Stimulated activated CD4-positive, alpha-beta T cell treated with anti-CD3 and anti-CD28 coated beads, Interleukin-2, amount 100 ng/mL, for 4 hours (primary cell): ENCODE data around the gene TULP1.
A peak's percentile ranks its signal among the peaks of the same experiment; 100 is the strongest.

ENCODE experiments used
- DNase-seq: peaks from one replicate; pipeline ENCODE4 v3.0.0-alpha.2; 2020; ENCODE audit warnings: low read depth

TULP1 gene

DNA sequence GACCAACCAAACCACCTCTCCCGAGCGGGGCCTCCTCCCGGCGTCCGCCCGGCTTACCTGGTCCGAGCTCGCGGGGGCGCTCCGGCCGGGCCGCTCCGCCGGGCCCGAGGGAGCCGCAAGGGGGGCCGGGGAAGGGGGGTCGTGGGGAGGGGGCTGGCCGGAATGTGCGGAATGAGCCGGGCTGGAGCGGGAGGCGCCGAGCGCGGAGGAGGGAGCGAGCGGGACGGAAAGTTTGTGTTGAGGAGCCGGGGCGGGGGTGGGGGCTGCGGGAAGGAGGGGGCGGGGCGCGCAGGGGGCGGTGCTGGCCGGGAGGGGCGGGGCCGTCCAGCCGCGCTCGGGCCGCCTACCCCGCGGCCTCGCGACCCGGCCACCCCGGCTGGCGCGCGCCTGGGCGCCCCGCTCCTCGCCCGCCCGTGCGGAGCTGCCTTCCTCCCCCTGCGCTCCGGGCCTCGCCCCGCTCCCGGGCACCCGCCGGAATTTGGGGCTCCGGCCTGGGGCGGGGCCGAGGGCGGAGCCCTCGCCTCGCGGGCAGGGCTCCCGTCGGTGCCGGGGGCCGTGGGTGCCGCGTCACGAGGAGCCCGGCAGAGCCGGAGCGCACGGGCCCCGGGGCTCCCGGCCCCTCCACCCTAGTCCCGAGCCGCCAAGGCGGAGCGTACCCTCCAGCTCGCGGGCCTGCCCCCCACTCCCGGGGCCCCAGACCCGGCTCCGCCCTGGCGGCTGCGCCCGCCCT lies 15.7 kb downstream of the TULP1 start, which contains the start of gene TEAD3:
TEAD3 (minus strand) TSS at position 239 of the 730 bp plus-strand sequence.
- peak; percentile 38 for DNase-seq

DNA sequence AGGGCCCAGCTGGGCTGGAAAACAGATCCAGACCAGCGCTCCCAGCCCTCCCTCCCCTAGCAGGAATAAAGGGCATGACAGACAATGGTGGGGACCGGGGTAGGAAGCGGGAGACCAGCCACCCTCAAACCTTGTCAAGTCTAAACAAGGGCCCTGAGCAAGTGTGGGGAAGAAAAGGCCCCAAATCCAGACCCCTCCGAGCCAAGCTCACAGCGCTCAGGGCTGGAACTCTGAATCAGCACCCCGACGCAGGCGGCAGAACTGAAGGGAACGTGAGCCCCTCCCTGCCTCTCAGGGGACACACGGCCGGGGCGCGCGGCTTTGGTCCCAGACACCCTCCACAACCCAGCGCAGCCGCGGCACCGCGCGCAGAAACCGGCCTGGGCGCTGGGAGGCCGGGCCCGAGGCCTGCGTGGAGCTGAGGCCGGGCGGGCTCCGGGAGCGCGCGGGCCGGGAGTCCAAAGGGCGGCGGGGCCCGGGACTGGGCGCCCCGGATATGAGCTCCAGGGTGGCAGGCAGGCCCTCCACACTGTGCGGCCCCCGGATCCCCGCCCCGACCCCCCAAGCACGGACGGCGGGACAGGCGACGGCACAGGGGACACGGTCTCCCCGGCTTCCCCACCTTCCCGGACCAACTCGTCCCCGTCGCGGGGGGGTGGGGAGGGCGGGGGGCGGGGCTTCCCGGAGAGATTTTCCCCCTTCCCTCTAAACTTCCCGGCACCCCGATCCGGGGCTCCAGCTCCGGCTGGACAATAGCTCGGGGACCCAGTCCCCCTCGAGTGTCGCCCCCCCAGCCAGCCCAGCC lies 16.5 kb downstream of the TULP1 start:
- no peak for DNase-seq

DNA sequence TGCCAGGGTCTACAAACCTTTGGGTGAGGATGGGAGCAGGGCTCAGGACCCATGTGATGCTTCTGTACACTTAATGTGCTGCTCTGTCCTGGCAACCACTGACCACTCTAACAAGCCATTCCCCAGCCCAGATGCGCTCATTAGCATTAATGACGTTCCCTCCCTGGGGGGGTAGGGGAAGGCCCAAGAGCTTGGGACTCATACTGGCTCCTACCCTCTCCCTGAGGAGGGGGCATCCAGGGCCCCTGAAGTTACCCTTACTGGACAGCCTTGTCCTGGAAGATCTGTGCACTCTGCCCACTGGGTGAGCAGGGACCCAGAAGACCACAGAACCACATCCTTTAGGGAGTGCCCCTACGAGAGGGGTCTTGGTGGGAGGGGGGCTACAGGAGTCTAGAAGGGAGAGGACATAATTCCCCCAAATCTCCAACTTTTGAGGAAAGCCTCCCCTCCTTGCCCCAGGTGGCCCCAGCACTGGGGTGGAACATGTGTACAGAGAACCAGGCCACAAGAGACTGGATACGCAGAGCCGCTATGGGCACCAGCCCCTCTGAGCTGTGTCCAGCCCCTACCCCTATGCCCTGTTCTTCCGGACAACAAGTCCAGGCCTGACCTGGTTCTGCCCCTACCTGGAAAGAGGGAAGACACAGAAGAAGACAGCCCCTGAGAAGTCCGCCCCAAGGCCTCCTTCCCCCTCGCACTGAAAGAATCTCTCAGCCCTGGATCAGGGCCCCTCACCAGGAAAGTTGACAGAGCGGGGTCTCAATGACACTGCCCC lies 17.2 kb downstream of the TULP1 start:
- no peak for DNase-seq

DNA sequence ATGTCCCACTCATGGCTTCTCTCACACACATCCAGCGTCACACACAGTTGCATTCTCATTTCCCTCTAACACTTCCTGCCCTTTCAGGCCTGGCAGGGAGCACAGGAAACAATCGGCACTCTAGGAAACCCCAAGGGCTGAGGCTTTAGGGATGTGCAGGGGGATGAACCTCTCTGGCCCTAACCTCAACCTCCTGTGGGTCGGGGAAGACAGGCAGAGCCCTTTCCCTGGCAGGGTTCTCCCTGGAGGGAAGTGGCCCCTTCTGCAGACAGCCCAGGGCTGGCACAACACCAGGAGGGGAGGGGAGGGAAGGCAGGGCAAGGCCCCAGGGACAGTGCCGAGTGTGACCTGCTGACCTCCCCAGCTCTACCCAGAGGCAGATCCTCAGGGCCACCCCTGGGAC lies 18.5 kb downstream of the TULP1 start:
- DNase-seq = no peak

DNA sequence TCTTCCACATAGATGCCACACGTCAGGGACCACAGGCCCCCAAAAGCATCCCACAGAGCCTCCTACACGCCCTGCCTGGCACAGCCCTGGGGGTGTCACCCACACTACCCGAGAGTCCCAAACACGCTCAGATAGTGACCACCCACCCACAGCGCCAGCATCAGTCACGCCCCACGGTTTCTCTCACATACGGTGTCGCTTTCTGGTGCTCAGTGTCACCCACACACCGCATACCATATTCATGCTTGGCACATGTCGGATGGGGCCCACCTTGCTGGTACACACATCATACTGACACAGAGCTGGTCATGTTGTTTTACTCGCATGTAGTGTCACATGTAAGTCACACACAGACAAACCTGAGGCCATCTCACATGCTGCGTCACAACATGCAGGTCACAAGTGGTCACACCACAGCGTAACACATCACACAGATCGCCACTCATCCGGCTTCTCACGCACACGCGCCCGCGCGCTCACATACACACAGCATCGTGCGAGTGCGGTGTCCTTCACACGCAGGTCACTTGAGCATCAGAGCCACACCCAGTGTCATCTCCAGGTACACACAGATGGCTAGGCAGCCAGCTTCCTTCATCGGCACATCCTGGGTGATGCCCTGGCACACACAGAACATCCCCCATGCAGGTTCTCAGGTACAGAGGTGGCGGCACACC lies 19.3 kb downstream of the TULP1 start:
- no peak for DNase-seq

DNA sequence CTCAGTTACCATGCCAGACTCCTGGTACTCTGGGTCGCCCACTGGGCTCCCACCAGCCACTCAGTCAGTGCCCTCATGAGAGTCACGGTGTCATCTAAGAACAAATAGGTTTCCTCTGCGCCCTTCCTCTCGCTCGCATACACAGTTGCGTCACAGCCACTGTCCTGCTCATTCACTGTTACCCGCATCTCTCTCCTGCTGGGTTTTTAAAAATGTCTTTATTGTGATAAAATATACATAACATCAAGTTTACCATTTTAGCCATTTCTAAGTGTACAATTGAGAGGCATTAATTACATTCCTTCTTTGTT lies 19.8 kb downstream of the TULP1 start:
- DNase-seq = no peak

DNA sequence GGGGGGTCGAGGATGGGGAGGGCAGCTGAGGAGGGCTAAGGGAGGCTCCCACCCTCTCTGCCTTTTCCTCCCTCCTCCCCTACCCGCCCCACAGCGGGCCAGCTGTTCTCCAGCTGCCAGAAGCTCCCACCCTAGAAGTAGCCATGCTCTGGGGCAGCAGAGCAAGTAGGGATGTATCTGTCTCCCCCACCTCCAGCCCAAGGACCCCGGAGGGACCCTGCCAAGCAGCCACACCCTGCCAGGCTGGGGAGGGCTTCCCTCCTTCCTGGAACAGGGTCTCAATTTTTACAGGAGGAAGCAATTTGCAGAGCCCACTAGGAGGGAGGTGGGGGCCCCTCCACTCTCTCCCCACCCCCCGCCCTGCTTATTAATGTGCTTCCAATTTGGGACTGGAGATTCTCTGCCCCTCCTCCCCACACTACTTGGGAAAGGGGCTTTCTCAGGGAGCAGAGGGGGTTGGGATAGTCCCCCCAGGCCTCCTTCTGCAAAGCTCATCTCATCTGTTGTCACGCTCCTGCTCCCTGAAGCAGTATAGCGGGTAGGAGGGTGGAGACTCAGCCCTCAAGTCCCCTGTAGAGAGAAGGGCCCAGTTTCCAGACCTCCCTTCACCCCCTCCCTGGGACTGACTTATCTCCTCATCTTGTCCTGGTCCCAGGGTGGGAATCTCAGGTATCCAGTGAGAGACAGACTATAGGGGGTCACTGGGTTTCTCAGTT lies 20.3 kb downstream of the TULP1 start:
- no peak for DNase-seq

DNA sequence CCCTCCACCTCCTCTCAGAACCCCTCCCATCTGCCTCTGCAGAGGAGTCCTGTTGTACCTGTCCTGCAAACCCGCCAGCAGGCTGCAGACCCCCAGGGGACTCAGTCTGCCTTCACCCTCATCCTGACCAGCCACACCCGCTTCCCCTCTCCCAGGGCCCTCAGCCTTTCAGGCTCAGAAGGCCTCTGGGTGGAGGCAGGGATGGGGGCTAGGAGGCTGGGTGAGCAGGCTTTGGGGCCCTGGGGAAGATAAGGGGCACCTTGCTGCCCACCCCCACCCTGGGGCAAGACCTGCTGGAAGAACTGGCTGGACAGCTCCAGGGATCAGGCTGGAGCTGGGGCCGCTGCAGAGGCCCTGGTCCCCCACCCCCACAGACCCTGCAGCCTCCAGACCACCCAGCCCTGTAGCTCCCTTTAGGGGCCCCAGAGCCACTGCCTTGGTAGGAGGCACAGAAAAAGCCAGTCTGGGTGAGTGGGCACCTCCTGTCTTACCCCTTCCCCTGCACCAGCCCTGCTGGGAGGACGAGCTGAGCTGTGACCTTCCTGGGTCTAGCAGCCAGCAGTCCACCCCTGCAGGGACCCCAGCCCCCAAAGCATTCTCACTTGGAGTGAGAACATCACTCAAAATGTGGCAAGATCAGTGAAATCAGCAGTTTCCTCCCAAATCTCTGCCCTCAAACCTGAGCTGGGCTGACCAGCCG lies 21.0 kb downstream of the TULP1 start:
- DNase-seq = no peak

DNA sequence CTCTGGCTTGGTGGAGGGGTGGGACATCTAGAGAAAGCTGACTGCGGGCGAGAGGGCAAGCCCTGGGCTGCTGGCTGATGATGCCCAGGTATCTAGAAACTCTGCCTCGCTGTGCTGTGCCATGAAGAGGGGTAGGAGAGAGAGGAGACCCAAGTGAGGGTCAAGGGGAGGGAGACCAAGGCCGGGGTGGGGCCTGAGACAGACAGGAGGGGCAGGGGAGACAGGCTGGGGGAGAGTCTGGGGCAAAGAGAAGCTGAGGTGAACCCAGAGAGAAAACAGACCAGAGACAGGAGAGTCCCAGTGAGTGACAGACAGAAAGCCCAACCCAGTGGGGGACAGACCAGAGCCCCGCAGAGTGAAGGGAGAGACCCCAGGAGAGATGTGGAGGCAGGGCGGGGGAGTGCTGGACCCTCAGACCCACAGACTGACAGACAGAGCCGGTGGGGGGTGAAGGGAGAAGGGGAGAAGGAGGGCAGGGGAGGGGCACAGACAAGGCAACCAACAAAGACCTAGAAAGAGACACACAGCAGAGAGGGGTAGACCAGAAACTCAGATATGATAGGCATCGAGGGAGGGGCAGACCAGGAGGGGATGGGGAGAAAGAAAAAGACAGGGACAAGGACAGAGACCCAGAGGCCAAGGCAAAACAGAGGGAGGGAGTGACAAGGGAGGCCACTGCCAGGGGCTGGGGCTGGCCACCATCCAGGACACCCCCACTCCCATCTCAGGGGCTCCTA lies 21.7 kb downstream of the TULP1 start:
- DNase-seq = no peak

DNA sequence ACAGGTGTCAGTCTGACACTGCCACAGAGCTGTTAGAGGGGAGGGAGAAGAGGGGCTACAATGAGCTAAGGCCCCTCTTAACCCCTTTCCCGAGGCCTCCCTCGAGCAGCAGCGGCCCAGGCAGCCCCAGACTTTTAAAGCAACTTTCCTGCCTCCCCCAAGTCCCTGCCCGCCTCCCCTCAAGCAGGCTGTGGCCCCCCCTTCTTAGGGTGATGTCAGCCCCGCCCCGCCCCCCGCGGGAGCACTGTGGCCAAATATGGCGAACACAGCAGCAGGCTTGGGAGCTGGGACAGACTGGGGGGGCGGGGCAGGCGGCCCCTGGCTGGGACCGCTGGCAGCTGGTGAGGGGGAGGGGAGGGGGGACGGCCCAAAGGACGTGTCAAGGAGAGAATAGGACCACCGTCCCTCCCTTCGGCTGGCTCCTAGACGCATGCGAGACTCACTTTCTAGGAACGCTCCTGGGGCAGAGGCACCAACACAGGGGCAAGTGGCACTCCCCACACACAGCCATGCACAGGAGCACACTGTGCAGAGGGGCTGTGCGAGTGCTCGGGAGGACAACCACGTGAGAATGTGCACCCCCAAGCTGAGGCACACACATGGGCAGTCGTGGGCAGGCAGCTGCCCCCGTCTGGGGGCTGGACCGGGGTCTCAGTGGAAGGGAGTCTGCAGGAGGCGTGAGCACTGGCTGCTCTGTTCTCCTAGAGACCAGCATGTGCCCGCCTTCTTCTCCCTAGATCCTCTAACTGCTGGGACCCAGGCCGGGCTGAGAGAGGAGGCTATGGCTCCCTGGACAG lies 22.5 kb downstream of the TULP1 start:
- no peak for DNase-seq

DNA sequence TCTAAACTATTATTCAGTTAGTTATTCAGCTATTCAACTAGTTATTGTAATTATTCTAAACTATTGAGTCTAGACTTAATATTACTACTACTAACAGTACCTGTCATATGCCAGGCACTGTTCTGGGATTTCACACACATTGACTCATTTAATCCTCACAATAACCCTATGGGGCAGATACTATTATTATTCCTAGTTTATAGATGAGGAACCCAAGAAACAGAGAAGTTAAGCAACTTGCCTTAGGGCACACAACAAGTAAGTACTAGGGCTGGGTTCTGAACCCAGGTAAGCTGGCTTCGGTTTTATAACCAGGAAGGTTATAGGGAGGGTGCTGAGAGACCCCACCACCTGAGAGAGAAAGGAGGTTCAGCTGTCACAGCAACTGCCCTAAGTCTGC lies 23.6 kb downstream of the TULP1 start:
- no peak for DNase-seq

DNA sequence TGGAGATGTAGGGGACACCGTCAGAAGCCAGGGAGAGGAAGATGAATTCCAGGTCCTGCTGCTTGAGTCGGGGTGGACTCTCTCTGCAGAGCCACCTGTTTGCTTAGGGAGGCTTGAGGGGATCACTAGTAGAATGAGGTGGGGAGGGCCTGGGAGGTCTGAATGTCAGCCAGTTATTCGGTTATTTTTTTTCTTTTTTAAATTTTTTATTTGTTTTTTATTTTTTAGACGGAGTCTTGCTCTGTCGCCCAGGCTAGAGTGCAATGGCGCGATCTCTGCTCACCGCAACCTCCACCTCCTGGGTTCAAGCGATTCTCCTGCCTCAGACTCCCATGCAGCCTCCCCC lies 24.2 kb downstream of the TULP1 start:
- DNase-seq = no peak

DNA sequence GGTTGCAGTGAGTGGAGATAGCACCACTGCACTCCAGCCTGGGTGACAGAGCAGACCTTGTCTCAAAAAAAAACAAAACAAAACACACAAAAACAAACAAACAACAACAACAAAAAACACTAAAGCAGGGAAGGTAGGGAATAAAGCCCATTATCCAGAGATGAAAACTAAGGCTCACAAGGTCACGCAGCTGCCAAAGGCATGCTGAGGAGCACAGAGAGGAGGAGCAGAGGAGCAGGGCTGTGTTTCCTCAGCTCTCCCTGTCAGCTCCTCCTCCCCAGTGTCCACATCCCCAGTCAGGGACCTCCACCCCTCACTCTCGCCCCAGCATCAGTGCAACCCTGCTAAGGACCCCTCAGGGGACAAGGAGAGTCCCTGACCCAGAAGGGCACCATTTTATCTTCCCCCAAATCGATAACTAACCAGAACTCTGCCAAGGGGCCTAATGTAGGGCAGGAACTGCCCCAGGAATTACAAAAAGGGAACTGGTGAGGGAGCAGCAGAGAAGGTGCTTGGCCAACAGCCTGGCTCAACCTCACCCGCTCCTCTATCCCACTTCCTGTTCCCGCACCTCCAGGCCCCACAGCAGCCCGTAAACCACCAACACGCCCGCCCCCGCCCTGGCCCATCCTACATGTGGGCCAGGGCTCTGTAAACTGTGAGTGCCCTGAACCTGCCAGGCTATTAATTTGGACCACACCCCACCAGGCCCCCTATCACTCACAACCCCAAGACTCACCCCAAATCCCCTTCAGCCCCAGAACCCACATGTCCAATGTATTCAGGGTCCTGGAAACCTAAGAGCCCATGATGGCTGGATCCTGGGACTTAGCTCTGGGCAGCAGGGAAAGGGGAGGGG lies 24.8 kb downstream of the TULP1 start:
- DNase-seq = no peak

DNA sequence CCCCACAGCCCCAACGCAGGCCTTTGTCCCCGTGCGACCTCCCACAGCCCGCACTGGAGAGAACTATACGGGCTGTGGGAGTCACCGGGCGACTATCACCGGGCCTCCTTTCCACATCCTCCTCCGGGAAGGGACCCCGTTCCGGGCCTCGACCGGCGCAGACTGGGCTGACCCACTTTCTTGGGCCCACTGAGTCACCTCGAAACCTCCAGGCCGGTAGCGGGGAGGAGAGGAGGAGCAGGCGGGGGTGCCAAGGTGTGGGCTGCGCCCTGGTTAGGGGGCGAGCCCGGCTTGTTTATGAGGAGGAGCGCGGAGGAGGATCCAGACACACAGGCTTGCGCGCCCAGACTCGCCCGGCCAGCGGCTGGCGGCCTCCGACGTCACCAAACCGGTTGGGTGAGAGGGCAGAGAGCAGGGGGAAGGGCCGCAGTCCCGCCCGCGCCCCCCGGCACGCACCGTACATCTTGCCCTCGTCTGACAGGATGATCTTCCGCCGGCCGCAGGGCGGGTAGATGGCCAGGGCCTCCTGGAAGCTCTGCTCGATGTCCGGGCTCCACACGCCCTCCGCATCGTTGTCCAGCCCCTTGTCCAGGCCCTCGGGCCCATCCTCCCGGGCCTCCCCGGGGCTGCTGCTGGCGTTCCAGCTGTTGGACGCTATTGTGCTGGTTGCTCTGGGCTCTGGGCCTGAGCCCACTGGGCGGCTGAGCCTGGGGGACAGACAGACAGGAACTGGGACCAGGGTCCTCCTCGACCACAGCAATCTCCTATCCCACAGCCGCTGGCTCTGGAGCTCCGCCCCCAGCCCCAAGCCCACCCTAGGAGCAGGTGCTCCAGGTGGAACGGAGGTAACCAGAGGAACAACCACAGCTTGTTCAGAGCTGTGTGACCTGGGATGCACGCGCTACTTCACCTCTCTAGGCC lies 26.4 kb downstream of the TULP1 start:
- no peak for DNase-seq

DNA sequence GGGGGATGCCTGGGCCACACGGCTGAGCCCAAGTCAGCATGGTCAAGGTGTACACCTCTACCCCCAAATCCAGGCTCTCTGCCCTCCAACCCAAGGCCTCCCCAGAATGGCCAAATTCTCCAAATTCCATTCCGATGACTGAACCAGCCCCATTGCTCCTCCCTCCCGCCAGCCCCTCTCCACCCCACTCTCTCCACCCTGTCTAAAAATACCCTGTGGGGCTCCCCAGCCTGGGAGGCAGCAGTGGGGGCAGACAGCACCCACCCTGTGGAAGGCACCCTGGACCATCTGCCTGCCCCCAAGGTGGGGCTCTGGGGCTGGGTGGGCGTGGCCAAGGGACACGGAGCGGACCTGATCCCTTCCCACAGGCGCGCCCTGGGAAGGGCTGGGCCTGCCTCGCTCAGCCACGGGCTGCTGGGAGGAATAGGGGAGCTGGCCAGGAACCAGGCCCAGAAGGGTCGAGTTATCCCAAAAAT lies 27.3 kb downstream of the TULP1 start:
- DNase-seq = no peak

DNA sequence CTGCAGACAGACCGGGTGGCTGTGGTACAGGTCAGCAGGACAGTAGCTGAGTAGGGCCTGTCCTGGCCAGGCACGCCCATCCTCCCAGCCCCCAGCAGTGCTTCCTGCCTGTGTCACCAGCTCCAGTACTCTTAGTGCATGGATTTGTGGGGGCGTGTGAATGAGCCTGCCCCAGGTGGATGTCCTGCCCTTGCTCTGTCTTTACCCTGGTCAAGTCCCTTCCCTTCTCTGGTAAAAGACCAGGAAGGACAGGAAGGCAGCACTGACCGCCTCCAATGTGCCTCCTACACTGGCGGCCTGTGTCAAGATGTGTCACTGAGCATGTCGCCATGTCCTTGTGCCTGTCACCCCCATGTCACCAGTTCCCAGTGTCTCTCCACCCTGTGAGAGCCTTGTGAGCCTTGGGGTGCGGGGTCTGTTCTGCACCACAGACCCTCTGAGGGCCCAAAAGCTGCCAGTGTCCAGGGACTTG lies 27.7 kb downstream of the TULP1 start:
- no peak for DNase-seq
